Left ventricle myocardium inferior (tissue), 1 donor: ENCODE data around the gene STK32B. TPM values are rescaled to one million over a fixed set of nuclear protein-coding genes. Genes with fewer than 3 reads are reported as not detected.

Experiments
- DNase-seq: peaks from one replicate; pipeline ENCODE4 v3.0.0-alpha.2; 2020
- H3K27ac ChIP-seq: fragments of 200-600 bp; replicated peaks from 2 replicates; pipeline ENCODE4 v1.8.0; 2021
- H3K27me3 ChIP-seq: fragments of 200-600 bp; 2 replicates; pipeline ENCODE4 v1.8.0; 2021; ENCODE audit warnings: low read depth
- H3K36me3 ChIP-seq: fragments of 200-600 bp; 2 replicates; pipeline ENCODE4 v1.8.0; 2021
- H3K4me1 ChIP-seq: fragments of 200-600 bp; 2 replicates; pipeline ENCODE4 v1.8.0; 2021
- H3K4me3 ChIP-seq: fragments of 200-600 bp; 2 replicates; pipeline ENCODE4 v1.8.0; 2021; ENCODE audit warnings: mild to moderate bottlenecking, moderate library complexity
- H3K9me3 ChIP-seq: fragments of 200-600 bp; replicated peaks from 2 replicates; pipeline ENCODE4 v1.8.0; 2021
- CTCF ChIP-seq: fragments of 200-600 bp; IDR thresholded peaks from 2 replicates; pipeline ENCODE4 v1.8.0; 2021; ENCODE audit warnings: antibody characterized with exemption, mild to moderate bottlenecking, borderline replicate concordance
- intact Hi-C: fragments of 100-400 bp; cut with micrococcal nuclease; formaldehyde crosslinking; loops from one replicate; pipeline ENCODE4 v1.11.0; 2022
- total RNA-seq: library from RNA; stranded (reverse); fragmentation: NEBNext Ultra II Directional; extraction: Animal tissue kit (Norgen Biotek cat#: 25700); gene quantifications from one replicate; pipeline ENCODE4 v1.2.1, GENCODE V29; 2021
- donor health status: DM: no; HTN: yes; CAD: no; lungs with severe emphysema.

Gene STK32B
- total RNA-seq, 1 donor from 2014 or later: 0.55 TPM

- H3K9me3 ChIP-seq: no peaks in the 10 kb centered on the region
- peaks cover 10% of the 10 kb centered on the region for H3K27me3 ChIP-seq
- intact Hi-C loops: no loop called here
- no peak for DNase-seq
- no peaks in the 10 kb centered on the region for H3K4me1 ChIP-seq
- TF ChIP-seq CTCF: no peak
- no peak overlapping the region for H3K4me3 ChIP-seq
- H3K36me3 ChIP-seq: no peaks in the 10 kb centered on the region
- H3K27ac ChIP-seq: no peak overlapping the region
Observed at GRCh38 chr4:5361968-5362367, 310.7 kb downstream of the STK32B start.

GRCh38 chr4:5364406-5364805 lies 313.1 kb downstream of the STK32B start:
- Histone ChIP-seq H3K27ac (no peak overlapping the region), H3K36me3 (no peaks in the 10 kb centered on the region), H3K27me3 (peaks cover 10% of the 10 kb centered on the region), H3K4me1 (no peaks in the 10 kb centered on the region), H3K4me3 (no peak overlapping the region), H3K9me3 (no peaks in the 10 kb centered on the region)
- TF ChIP-seq CTCF: no peak
- intact Hi-C loops: no loop called here
- DNase-seq: no peak

GRCh38 chr4:5365071-5366008 lies 314.1 kb downstream of the STK32B start:
- Histone ChIP-seq H3K9me3 (no peaks in the 10 kb centered on the region), H3K27me3 (peaks cover 10% of the 10 kb centered on the region), H3K36me3 (no peaks in the 10 kb centered on the region), H3K4me1 (no peaks in the 10 kb centered on the region), H3K4me3 (no peak overlapping the region), H3K27ac (no peak overlapping the region)
- TF ChIP-seq CTCF: no peak
- no peak for DNase-seq
- intact Hi-C loops: no loop called here

GRCh38 chr4:5366009-5366386 lies 314.7 kb downstream of the STK32B start:
- no peaks in the 10 kb centered on the region for H3K36me3 ChIP-seq
- no peak for DNase-seq
- H3K4me3 ChIP-seq: no peak overlapping the region
- no peaks in the 10 kb centered on the region for H3K4me1 ChIP-seq
- peaks cover 10% of the 10 kb centered on the region for H3K27me3 ChIP-seq
- intact Hi-C loops: no loop called here
- H3K27ac ChIP-seq: no peak overlapping the region
- no peaks in the 10 kb centered on the region for H3K9me3 ChIP-seq
- TF ChIP-seq CTCF: no peak

- no peak for TF ChIP-seq CTCF
- Histone ChIP-seq H3K27ac (no peak overlapping the region), H3K4me3 (no peak overlapping the region), H3K9me3 (no peaks in the 10 kb centered on the region), H3K36me3 (no peaks in the 10 kb centered on the region), H3K4me1 (no peaks in the 10 kb centered on the region), H3K27me3 (peaks cover 10% of the 10 kb centered on the region)
- intact Hi-C loops: no loop called here
- no peak for DNase-seq
Observed at GRCh38 chr4:5366421-5366820, 315.1 kb downstream of the STK32B start.
